ENCODE data around the gene HCFC1R1.

DNA sequence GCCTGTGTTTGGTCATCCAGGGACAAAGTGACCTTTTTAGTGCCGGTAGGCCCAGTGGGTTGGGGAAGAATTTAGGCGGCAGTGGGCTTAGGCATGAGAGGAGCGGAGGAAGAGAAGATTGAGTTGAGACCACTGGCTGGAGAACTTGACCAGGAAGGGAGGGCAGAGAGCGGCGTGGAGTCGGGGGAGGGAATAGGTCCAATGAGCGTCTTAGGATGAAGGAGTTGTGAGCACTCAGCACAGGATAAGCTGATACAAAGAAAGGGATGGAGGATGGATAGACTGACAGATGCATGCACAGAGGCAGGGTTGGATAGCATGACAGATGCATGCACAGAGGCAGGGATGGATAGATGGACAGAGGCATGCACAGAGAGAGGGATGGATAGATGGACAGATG is 49.7 kb upstream of the HCFC1R1 start:
- TF ChIP-seq, protein P1, sequence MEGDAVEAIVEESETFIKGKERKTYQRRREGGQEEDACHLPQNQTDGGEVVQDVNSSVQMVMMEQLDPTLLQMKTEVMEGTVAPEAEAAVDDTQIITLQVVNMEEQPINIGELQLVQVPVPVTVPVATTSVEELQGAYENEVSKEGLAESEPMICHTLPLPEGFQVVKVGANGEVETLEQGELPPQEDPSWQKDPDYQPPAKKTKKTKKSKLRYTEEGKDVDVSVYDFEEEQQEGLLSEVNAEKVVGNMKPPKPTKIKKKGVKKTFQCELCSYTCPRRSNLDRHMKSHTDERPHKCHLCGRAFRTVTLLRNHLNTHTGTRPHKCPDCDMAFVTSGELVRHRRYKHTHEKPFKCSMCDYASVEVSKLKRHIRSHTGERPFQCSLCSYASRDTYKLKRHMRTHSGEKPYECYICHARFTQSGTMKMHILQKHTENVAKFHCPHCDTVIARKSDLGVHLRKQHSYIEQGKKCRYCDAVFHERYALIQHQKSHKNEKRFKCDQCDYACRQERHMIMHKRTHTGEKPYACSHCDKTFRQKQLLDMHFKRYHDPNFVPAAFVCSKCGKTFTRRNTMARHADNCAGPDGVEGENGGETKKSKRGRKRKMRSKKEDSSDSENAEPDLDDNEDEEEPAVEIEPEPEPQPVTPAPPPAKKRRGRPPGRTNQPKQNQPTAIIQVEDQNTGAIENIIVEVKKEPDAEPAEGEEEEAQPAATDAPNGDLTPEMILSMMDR (IDR thresholded peaks at IDR 0.05): no peak
- TF ChIP-seq EZH2 (IDR thresholded peaks at IDR 0.05; ENCODE audit: borderline replicate concordance, insufficient read depth, low read depth, low read length, poor library complexity, severe bottlenecking): no peak
